Mesendoderm (in vitro differentiated cells): ENCODE measurements around the gene EIF6.

Experiments
- DNase-seq: peaks from one replicate; pipeline ENCODE4 v3.0.0; 2013
- H2AK5ac ChIP-seq: 2 replicates; pipeline ENCODE4 v1.6.1; 2013; ENCODE audit warnings: low read length, inconsistent platforms
- H2BK120ac ChIP-seq: 2 replicates; pipeline ENCODE4 v1.6.1; 2013; ENCODE audit warnings: low read depth, mild to moderate bottlenecking, low read length, moderate library complexity, mixed read lengths
- H2BK15ac ChIP-seq: replicated peaks from 2 replicates; pipeline ENCODE4 v1.6.1; 2013; ENCODE audit warnings: low read depth, mild to moderate bottlenecking, moderate library complexity
- H2BK5ac ChIP-seq: 2 replicates; pipeline ENCODE4 v1.6.1; 2013; ENCODE audit warnings: low read length, inconsistent platforms
- H3K18ac ChIP-seq: 2 replicates; pipeline ENCODE4 v1.6.1; 2013; ENCODE audit warnings: mild to moderate bottlenecking, low read length, mixed read lengths
- H3K23ac ChIP-seq: one replicate; pipeline ENCODE4 v1.6.1; 2013; ENCODE audit warnings: low read length
- H3K27ac ChIP-seq: 2 replicates; pipeline ENCODE4 v1.5.1; 2013; ENCODE audit warnings: low read depth, mild to moderate bottlenecking, inconsistent platforms, low read length, moderate library complexity
- H3K27me3 ChIP-seq: 2 replicates; pipeline ENCODE4 v1.6.1; 2013; ENCODE audit warnings: low read length, control low read depth, mild to moderate bottlenecking, inconsistent platforms; ENCODE audit not compliant: insufficient read depth, poor library complexity
- H3K36me3 ChIP-seq: 2 replicates; pipeline ENCODE4 v1.6.1; 2013; ENCODE audit warnings: low read length, inconsistent platforms; ENCODE audit not compliant: control insufficient read depth, insufficient read depth
- H3K4ac ChIP-seq: one replicate; pipeline ENCODE4 v1.6.1; 2013; ENCODE audit warnings: low read depth, mild to moderate bottlenecking, low read length, moderate library complexity
- H3K4me1 ChIP-seq: 2 replicates; pipeline ENCODE4 v1.6.1; 2013; ENCODE audit warnings: low read depth, low read length, inconsistent platforms; ENCODE audit not compliant: control insufficient read depth
- H3K4me2 ChIP-seq: 2 replicates; pipeline ENCODE4 v1.6.1; 2013; ENCODE audit warnings: low read length
- H3K4me3 ChIP-seq: 2 replicates; pipeline ENCODE4 v1.5.1; 2013; ENCODE audit warnings: mild to moderate bottlenecking, low read length
- H3K56ac ChIP-seq: one replicate; pipeline ENCODE4 v1.6.1; 2013; ENCODE audit warnings: low read length
- H3K79me1 ChIP-seq: 2 replicates; pipeline ENCODE4 v1.6.1; 2013; ENCODE audit warnings: low read length, inconsistent platforms
- H3K79me2 ChIP-seq: 2 replicates; pipeline ENCODE4 v1.6.1; 2013; ENCODE audit warnings: mild to moderate bottlenecking, low read length; ENCODE audit not compliant: control insufficient read depth, insufficient read depth
- H3K9ac ChIP-seq: 2 replicates; pipeline ENCODE4 v1.6.1; 2013; ENCODE audit warnings: low read length, inconsistent platforms
- H4K5ac ChIP-seq: one replicate; pipeline ENCODE4 v1.6.1; 2013; ENCODE audit warnings: low read length
- H4K8ac ChIP-seq: one replicate; pipeline ENCODE4 v1.6.1; 2013; ENCODE audit warnings: low read depth, mild to moderate bottlenecking, control low read depth, low read length, moderate library complexity
- WGBS: extraction: QIAGEN DNeasy Blood & Tissue Kit; methylation state at CpG from one replicate; pipeline ENCODE4 v1.1.7; 2013; ENCODE audit warnings: low lambda C conversion rate, missing lambda C conversion rate; ENCODE audit not compliant: insufficient coverage; ENCODE audit errors: extremely low coverage; 5-methylcytosine and 5-hydroxymethylcytosine counted together

EIF6 gene

DNA sequence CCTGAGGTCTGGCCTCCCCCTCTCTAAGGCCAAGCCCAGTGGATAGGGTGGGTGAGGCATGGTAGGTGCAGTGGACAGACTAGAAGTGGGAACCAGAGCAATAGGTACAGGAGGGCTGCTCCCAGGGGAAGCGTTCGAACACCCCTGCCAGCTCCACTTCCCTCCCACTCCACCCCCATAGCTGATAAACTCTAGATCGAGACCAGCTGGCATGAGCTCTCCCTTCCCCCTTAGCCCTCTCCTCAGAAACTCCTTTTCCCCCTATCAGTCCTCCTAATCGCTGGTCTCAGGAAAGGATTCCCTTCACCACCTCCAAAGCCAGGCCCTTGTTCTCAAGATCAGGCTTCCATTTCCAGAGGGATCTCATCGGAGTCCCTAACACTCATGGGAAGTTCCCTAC, 13.7 kb upstream of the EIF6 start:
- Histone ChIP-seq H3K27me3 (no peaks in the 10 kb centered on the region), H3K79me2 (no peaks in the 10 kb centered on the region)

DNA sequence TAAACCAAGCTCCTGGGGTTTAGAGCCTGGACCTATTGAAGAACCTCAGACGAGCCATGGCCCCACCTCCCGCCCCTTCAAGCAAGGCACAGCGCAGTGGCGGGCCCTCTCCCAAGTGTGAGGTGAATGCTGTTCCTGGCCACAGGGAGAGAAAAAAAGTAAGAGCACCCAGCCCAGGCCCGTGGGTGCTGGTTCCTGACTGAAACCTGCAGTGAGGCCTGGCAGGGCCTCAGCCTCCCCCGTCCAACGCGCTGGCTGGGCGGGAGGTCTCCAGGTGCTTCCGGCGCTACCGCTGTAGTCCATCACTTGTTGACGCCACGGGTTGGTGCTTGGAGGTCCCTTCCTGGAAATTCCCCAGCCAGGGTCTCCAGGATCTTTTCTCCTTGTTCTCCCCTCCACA, 13.2 kb upstream of the EIF6 start:
- no peak overlapping the region for H2BK15ac ChIP-seq
- no peaks in the 10 kb centered on the region for H3K27me3 ChIP-seq
- no peak overlapping the region for H3K9ac ChIP-seq
- no peak overlapping the region for H3K4me3 ChIP-seq
- H3K36me3 ChIP-seq, result no peaks in the 10 kb centered on the region
- no peak for DNase-seq
- no peak overlapping the region for H2BK5ac ChIP-seq
- no peak overlapping the region for H3K23ac ChIP-seq
- no peak overlapping the region for H3K4me2 ChIP-seq
- no peaks in the 10 kb centered on the region for H3K4me1 ChIP-seq
- no peaks in the 10 kb centered on the region for H3K79me1 ChIP-seq
- H3K18ac ChIP-seq, result no peak overlapping the region
- H3K27ac ChIP-seq, result no peak overlapping the region
- no peak overlapping the region for H2AK5ac ChIP-seq
- H3K4ac ChIP-seq, result no peak overlapping the region
- H2BK120ac ChIP-seq, result no peak overlapping the region
- H4K5ac ChIP-seq, result no peak overlapping the region
- no CpG with 5 or more reads among the region's 14 CpGs for WGBS
- no peak overlapping the region for H3K56ac ChIP-seq
- H3K79me2 ChIP-seq, result no peaks in the 10 kb centered on the region
- H4K8ac ChIP-seq, result no peak overlapping the region

More for the DNA sequence above, 13.7 kb upstream of the EIF6 start:
- Histone ChIP-seq H4K5ac (no peak overlapping the region), H3K36me3 (no peaks in the 10 kb centered on the region), H2AK5ac (no peak overlapping the region), H2BK5ac (no peak overlapping the region), H3K56ac (no peak overlapping the region), H3K4me2 (no peak overlapping the region), H3K18ac (no peak overlapping the region), H3K23ac (no peak overlapping the region), H3K4ac (no peak overlapping the region), H3K4me3 (no peak overlapping the region), H3K4me1 (no peaks in the 10 kb centered on the region), H4K8ac (no peak overlapping the region), H2BK15ac (no peak overlapping the region), H2BK120ac (no peak overlapping the region), H3K79me1 (no peaks in the 10 kb centered on the region), H3K9ac (no peak overlapping the region), H3K27ac (no peak overlapping the region)
- no peak for DNase-seq
- no CpG with 5 or more reads among the region's 5 CpGs for WGBS

DNA sequence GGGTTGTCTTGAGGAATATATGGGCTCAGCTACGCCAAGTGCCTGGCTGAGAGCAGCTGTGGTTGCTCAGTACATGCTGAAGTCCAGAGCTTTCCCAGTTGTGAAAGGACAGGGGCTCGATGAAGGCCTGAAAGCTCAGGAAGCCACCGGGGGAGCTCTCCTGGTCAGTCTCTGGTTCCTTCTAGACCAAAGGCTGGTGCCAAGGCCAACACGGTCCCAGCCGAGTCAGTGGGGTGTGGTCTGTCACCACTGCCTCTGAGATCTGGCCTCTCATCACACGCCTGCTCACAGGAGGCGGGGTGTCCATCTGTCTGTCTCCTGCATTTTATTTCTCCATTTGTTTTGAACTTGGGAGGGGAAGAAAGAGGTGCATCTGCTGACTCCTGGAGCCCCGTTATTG, 12.6 kb upstream of the EIF6 start:
- peak; percentile 46 for DNase-seq

DNA sequence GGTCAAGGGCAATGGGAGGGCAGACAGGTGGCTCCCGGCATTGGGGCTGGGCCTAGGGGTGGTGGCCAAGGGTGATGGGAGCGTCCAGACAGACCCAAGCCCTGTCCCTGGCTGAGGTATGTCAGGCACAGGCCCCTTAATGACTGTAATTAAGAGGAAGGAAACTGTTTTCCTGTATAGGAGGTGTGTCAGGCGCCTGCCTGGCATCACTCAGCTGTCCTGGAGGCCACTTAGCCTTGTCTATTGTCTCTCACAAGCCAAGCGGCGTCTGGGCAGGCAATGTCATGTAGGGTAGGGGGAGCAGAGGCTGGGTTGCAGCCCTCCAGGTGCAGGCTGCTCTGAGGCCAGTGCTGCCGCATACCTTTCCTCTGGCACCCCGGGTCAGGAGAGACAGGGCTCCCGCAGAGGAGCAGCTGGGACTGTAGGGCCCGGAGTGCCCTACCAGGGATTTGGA, 11.6 kb upstream of the EIF6 start:
- H4K8ac ChIP-seq, result no peak overlapping the region
- no peak overlapping the region for H3K18ac ChIP-seq
- H3K4me2 ChIP-seq, result no peak overlapping the region
- H3K27me3 ChIP-seq, result no peaks in the 10 kb centered on the region
- H3K23ac ChIP-seq, result no peak overlapping the region
- H2AK5ac ChIP-seq, result no peak overlapping the region
- H3K79me1 ChIP-seq, result no peaks in the 10 kb centered on the region
- no peak overlapping the region for H2BK120ac ChIP-seq
- no peak overlapping the region for H2BK15ac ChIP-seq
- no peak overlapping the region for H3K27ac ChIP-seq
- no peak overlapping the region for H4K5ac ChIP-seq
- no peaks in the 10 kb centered on the region for H3K36me3 ChIP-seq
- H3K9ac ChIP-seq, result no peak overlapping the region
- peak overlapping the region; percentile 12 for H3K56ac ChIP-seq
- H3K79me2 ChIP-seq, result no peaks in the 10 kb centered on the region
- no CpG with 5 or more reads among the region's 9 CpGs for WGBS
- H3K4ac ChIP-seq, result no peak overlapping the region
- no peak overlapping the region for H3K4me3 ChIP-seq
- H2BK5ac ChIP-seq, result no peak overlapping the region
- no peak for DNase-seq
- H3K4me1 ChIP-seq, result no peaks in the 10 kb centered on the region

More for the DNA sequence above, 12.6 kb upstream of the EIF6 start:
- Histone ChIP-seq H4K8ac (no peak overlapping the region), H3K79me1 (no peaks in the 10 kb centered on the region), H3K4ac (no peak overlapping the region), H3K27me3 (no peaks in the 10 kb centered on the region), H2BK15ac (no peak overlapping the region), H3K9ac (no peak overlapping the region), H3K79me2 (no peaks in the 10 kb centered on the region), H3K4me1 (no peaks in the 10 kb centered on the region), H3K27ac (no peak overlapping the region), H3K4me3 (no peak overlapping the region), H2BK120ac (no peak overlapping the region), H3K18ac (no peak overlapping the region), H4K5ac (no peak overlapping the region), H3K36me3 (no peaks in the 10 kb centered on the region), H3K56ac (no peak overlapping the region), H3K23ac (no peak overlapping the region), H2AK5ac (no peak overlapping the region), H3K4me2 (no peak overlapping the region), H2BK5ac (no peak overlapping the region)
- WGBS, result no CpG with 5 or more reads among the region's 8 CpGs

DNA sequence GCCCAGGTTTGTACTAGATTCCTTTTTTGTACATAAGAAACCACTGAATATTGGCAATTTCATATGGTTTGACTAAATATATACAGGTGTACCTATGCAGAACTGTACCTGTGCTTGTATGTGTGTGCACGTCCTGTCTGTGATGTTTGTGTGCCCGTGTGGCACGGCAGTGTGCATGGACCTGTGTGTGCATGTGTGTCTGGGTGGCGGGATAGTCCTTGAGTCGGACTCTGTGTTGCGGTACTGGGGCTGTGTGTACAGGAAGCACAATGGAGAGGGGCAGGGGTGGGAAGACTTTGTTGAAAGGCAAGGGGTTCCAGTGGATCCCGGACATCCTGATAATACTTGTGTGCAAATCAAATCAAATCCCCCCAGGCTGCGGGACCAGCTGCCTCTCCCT, 11.1 kb upstream of the EIF6 start:
- DNase-seq, result no peak
- H3K79me1 ChIP-seq, result no peaks in the 10 kb centered on the region
- H2BK5ac ChIP-seq, result no peak overlapping the region
- no peak overlapping the region for H3K4ac ChIP-seq
- no peak overlapping the region for H2AK5ac ChIP-seq
- H2BK120ac ChIP-seq, result no peak overlapping the region
- no peak overlapping the region for H3K56ac ChIP-seq
- no peak overlapping the region for H3K27ac ChIP-seq
- H3K4me1 ChIP-seq, result no peaks in the 10 kb centered on the region
- H2BK15ac ChIP-seq, result no peak overlapping the region
- no peaks in the 10 kb centered on the region for H3K27me3 ChIP-seq
- no peak overlapping the region for H3K23ac ChIP-seq
- H3K4me3 ChIP-seq, result no peak overlapping the region
- H3K79me2 ChIP-seq, result no peaks in the 10 kb centered on the region
- no peak overlapping the region for H3K18ac ChIP-seq
- H4K5ac ChIP-seq, result no peak overlapping the region
- no peak overlapping the region for H3K9ac ChIP-seq
- no CpG with 5 or more reads among the region's 8 CpGs for WGBS
- H3K36me3 ChIP-seq, result no peaks in the 10 kb centered on the region
- H4K8ac ChIP-seq, result no peak overlapping the region
- H3K4me2 ChIP-seq, result no peak overlapping the region

DNA sequence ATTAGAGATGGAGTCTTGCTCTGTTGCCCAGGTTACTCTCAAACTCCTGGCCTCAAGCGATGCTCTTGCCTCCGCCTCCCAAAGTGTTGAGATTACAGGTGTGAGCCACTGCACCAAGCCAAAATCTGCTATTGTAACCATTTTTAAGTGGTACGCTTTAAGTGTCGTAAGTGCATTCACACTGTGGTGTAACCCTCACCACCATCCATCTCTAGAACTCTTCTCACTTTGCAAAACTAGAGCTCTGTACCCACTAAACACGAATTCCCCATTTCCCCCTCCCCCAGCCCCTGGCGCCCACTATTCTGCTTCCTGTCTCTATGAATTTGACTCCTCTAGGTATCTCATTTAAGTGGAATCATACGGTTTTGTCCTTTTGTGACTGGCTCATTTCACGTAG, 10.5 kb upstream of the EIF6 start:
- no peak overlapping the region for H3K23ac ChIP-seq
- no peaks in the 10 kb centered on the region for H3K36me3 ChIP-seq
- no peak overlapping the region for H3K9ac ChIP-seq
- no peak overlapping the region for H4K5ac ChIP-seq
- DNase-seq, result no peak
- no peak overlapping the region for H3K27ac ChIP-seq
- WGBS, result no CpG with 5 or more reads among the region's 8 CpGs
- no peak overlapping the region for H3K4me3 ChIP-seq
- no peak overlapping the region for H3K4me2 ChIP-seq
- H3K27me3 ChIP-seq, result no peaks in the 10 kb centered on the region
- H2BK5ac ChIP-seq, result no peak overlapping the region
- H3K4me1 ChIP-seq, result no peaks in the 10 kb centered on the region
- no peaks in the 10 kb centered on the region for H3K79me1 ChIP-seq
- H3K79me2 ChIP-seq, result no peaks in the 10 kb centered on the region
- H2BK15ac ChIP-seq, result no peak overlapping the region
- no peak overlapping the region for H3K4ac ChIP-seq
- no peak overlapping the region for H3K18ac ChIP-seq
- no peak overlapping the region for H2AK5ac ChIP-seq
- no peak overlapping the region for H3K56ac ChIP-seq
- no peak overlapping the region for H2BK120ac ChIP-seq
- no peak overlapping the region for H4K8ac ChIP-seq
